GM19043 (cell line): ENCODE results near the gene GPSM1.
"Not testable (repeated sequence)": the region's sequence is repeated elsewhere in the genome, so short reads cannot be mapped to it uniquely, and the experiment has no call there.

Source experiments
- ATAC-seq: cut with Tn5 transposase; IDR thresholded peaks from one replicate; pipeline ENCODE4 v1.9.1; 2021; ENCODE audit warnings: low read depth; ENCODE audit not compliant: unreplicated experiment

The GPSM1 gene

DNA sequence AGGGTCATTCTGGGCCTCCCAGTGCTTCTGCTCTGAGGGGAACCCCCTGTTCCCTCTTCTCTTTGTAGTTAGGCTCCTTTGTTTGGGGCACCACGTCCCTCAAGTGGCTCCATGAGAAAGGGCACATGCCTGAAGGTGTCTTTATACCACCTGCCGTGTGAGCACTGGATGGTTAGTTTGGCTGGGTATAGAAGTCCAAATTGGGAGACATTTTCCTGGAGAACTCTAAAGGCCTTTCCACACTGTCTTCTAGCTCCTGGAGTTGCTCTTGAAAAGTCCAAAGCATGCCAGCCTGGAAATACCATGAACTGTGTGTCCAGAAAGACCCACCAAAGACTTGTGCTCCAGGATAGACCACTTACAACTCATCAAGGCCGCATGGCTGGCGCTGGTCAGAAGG lies 12.4 kb upstream of the GPSM1 start:
- ATAC-seq, result no peak

DNA sequence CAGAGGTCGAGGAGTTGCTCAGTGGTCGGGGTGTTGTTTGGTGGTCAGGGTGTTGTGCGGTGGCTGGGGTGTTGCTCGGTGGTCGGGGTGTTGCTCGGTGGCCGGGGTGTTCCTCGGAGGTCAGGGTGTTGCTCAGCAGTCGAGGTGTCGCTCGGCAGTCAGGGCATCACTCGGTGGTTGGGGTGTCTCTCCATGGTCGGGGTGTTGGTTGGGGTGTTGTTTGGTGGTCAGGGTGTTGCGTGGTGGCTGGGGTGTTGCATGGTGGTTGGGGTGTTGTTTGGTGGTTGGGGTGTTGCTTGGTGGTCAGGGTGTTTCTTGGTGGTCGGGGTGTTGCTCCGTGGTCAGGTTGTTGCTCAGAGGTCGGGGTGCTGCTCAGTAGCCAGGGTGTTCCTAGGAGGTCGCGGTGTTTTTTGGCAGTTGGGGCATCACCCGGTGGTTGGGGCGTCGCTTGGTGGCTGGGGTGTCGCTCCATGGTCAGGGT lies 11.0 kb upstream of the GPSM1 start:
- no peak for ATAC-seq

DNA sequence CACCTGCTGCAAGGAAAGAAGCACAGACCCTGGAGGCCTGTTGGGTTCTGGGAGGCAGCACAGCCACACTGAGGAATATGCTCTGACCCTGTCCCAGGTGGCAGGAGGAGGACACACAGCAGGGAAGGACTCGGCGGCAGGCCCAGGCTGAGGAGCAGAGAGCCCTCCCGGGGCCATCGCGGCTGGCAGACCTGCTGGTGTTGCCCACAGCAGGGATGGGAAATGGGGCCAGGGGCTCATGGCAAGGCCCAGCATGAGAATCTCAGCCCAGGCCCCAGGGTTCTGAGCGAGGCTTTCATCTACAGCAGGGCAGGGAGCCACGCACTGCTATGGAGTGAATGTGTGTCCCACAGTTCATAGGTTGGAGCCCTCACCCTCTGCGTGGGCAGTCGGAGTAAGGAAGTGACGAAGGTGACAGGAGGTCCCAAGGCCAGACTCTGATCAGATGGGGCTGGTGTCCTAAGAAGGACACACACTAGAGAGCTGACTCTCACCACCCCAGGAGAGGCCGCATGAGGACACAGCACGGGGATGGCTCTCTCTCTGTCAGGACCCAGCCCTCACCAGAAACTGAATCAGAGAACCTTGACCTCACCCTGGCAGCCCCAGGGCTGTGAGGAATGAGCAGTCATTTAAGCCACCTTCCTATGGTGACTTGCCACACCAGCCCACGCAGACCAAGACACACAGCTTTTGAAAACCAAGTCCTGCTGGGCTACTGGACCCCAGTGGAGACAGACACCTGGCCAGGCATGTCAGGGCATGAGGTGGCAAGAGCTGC lies 10.3 kb upstream of the GPSM1 start:
- ATAC-seq, result no peak

- no peak for ATAC-seq
These were observed 9.6 kb upstream of the GPSM1 start for GRCh38 chr9:136317695-136318094.

DNA sequence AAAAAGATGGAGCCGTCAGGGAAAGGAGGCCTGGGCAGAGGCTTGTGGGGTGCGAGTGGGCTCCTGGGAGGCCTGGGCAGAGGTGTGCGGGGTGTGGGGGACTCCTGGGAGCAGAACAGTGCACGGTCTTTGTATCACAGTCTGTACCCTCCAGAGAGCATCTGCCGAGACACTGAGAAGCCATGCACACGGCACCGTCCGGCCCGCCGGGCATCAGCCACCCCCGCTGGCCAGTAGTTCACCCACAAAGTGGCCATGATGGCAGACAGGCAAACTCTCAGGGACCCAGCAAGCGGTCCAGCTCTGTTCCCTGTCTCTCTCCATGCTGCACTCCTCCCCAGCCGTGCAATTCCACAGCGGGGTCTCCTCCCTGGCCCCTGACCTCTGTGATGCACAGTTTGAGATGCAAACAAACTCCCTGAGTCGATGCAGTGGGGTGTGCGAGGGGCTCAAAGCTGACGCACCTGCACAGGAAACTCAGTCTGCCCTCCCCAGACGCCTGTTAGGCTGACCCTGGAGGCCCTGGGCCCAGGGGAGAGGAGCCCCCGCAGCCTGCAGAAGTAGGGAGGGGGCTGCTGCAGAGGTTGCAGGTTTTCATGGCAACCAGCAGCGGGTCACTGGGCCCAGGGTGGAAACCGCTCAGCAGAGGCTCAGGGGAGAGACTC lies 9.1 kb upstream of the GPSM1 start:
- ATAC-seq, result no peak

DNA sequence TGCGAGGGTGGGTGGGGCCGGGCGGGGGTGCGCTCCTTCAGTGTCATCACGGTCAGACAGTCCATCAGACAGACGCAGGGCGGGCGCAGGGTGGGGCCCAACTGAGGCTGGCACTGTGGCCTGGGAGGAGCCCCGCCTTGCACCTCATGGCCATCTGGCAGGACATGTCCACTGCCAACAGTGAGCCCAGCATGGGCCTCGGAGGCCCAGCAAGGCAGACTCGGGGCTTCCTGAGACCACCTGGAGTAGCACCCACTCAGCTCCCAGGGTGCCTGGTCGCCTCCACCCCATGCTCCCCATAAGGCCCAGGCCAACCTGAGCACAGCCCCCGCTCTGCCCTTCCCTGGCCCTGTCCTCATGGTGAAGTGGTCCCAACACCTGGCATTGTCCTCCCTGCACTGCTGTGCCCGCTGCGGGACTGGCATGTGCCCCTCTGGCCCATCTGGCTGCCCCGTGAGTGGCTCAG lies 8.5 kb upstream of the GPSM1 start:
- ATAC-seq, result no peak

DNA sequence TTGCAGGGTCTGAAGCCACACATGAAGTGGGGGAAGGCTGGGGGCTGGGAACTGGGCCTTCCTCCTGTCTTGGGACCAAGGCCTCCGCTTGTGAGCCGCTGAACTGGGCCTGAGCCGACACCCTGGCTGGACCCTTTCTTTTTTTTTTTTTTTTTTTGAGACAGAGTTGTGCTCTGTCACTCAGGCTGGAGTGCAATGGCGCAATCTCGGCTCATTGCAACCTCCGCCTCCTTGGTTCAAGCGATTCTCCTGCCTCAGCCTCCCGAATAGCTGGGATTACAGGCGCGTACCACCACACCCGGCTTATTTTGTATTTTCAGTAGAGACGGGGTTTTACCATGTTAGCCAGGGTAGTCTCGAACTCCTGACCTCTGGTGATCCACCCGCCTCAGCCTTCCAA lies 8.1 kb upstream of the GPSM1 start:
- not testable (repeated sequence) for ATAC-seq

- not testable (repeated sequence) for ATAC-seq
These were observed 7.4 kb upstream of the GPSM1 start for GRCh38 chr9:136319955-136320354.

DNA sequence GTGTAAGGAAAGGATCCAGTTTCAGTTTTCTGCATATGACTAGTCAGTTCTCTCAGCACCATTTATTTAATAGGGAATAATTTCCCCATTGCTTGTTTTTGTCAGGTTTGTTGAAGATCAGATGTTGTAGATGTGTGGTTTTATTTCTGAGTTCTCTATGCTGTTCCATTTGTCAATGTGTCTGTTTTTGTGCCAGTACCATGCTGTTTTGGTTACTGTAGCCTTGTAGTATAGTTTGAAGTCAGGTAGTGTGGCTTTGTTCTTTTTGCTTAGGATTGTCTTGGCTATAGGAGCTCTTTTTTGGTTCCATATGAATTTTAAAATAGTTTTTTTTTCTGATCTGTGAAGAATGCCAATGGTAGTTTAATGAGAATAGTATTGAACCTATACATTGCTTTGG lies 6.4 kb upstream of the GPSM1 start:
- ATAC-seq, result not testable (repeated sequence)

DNA sequence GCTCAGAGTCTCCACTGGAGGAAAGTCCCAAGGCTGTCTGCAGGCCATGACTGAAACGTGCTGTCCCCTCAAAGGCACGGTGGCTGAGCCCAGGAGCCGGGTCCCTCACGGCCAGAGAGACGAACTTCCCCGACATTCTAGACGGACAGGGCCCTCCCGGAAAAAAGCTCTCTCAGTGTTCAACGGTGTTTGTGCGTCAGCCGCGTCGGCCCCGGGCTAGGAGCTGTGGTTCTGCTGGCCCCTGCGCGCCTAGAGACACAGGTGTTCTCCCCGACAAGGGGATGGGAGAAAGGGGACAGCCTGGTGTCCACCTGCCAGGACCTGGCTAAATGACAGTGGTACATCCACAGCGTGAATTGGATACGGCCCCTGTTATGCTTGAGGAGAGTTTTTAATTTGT lies 5.8 kb upstream of the GPSM1 start:
- ATAC-seq, result no peak

- no peak for ATAC-seq
These were observed 4.5 kb upstream of the GPSM1 start for GRCh38 chr9:136322756-136323330.

DNA sequence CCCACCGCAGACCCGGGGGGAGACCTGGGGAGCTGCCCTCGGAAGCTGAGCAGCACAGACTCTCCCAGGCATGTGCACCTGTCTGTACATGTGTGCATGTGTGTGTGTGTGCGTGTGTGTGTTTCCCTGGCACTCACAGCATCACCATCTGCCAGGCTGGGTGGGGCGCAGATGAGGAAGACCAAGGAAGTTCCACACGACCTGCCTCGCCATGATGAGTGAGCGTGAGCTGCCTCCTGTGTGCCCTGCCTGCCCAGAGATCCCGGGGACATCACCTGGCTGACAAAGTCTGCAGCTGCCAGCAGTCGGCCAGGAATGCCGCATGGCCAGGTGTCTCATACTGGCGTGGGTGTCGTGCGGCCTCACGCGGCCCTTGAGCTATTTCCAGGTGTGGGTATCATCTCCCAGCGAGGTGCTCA lies 4.0 kb upstream of the GPSM1 start:
- ATAC-seq, result no peak

DNA sequence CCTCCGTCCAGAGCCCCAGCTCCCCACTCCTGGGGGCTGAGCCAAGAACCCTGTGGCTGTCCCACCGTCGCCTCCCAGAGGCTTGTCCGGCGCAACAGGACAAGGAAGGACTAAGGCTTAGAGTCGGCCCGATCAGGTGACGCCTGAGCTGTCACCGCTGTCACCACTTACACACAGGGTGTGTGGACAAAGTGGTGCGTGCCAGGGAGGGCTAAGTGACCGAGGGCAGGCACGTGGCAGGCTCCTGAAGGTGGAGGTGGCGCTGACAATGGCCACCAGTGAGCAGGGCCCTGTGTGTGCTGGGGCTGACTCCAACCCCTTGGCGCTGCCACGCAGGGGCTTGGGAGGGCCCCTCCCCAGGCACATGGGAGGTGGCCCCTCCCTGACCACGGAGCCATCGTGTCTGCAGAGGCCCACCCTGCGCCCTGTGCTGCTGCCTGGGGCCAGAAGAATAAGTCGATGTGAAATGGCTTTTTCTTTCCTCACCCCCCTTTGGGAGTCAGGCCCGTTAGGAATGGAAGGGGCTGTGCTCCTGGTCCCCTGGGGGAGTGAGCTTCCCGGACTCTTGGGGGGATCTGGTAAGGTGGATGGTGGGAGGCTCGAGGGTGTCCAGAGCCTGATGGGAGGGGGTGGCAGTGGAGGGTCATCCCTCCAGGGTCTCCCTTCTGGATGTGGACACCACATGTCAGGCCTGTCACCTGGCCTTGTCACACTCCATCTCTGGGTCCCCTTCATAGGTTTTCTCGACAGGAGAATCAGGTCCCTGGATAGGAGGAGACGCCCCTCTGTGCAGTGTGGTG lies 2.6 kb upstream of the GPSM1 start:
- ATAC-seq, result no peak

DNA sequence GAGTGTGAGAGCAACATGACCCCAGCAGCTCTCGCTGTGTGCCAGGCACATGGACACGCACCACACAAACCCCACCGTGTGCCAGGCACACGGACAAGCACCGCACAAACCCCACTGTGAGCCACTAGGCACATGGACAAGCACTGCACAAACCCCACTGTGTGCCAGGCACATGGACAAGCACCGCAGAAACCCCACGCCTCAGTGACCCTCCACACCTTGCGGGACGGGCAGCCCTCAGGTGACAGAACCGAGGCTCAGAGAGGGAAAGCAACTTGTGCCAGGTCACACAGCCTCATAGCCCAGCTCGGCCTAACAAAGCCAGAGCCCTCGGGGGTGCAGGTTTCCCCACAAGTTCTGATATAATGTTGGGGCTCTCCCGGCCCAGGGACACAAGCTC lies 2.0 kb upstream of the GPSM1 start:
- ATAC-seq, result no peak

- no peak for ATAC-seq
These were observed 1.1 kb upstream of the GPSM1 start for GRCh38 chr9:136326061-136326760.

- no peak for ATAC-seq
These were observed 507 bp upstream of the GPSM1 start for GRCh38 chr9:136326761-136327303.

- ATAC-seq, result no peak
These were observed 777 bp downstream of the GPSM1 start for GRCh38 chr9:136328011-136328621.

- no peak for ATAC-seq
These were observed 1.3 kb downstream of the GPSM1 start for GRCh38 chr9:136328622-136329041.

DNA sequence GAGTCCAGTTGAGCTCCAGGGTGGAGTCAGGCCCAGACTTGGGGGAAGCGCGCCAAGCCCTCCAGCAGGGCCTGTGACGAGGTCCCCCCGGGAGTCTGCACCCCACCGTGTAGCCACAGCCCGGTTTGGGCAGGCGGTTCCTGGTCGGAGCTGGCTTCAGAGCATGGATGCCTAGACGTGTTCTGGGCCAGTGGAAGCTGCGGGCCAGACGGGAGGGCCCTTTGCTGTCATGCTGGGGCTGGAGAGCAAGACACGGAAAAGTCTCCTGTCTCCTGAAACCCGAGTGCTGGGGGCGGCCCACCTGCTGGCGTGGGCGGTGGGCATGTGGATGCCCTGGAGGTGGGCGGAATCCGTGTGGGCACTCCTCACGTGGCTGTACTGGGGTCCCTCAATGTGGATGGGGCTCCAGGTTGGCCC lies 1.9 kb downstream of the GPSM1 start:
- ATAC-seq, result no peak
